ENCODE results near the gene TBC1D19.
"Not testable (repeated sequence)": the region's sequence is repeated elsewhere in the genome, so short reads cannot be mapped to it uniquely, and the experiment has no call there.

The TBC1D19 gene

GRCh38 chr4:26601204-26601603 lies 17.3 kb downstream of the TBC1D19 start:
- DNase-seq, result no peak

GRCh38 chr4:26607776-26608175 lies 23.9 kb downstream of the TBC1D19 start:
- no peak for DNase-seq

GRCh38 chr4:26609391-26609790 lies 25.5 kb downstream of the TBC1D19 start:
- no peak for DNase-seq

DNA sequence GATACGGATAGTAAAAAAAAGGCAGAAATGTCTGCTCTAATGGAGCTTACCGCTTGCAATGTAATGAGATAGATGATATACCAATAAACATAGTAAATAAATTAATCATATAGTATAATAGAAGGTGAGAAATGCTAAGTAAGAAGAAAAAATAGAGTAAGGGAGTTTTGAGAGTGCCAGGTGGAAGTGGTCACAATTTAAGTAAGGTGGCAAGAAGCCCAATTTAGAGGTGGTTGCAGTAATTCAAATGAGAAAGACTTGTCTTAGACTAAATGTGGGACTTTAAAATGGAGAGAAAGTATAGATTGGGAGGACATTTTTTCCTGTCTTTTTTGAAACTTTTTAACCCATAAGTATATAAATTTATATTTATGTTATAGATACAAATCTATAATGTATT lies 26.0 kb downstream of the TBC1D19 start:
- no peak for DNase-seq

- no peak for DNase-seq
These were observed 27.5 kb downstream of the TBC1D19 start for GRCh38 chr4:26611372-26611771.

- DNase-seq, result no peak
These were observed 28.0 kb downstream of the TBC1D19 start for GRCh38 chr4:26611885-26612284.

- no peak for DNase-seq
These were observed 29.4 kb downstream of the TBC1D19 start for GRCh38 chr4:26613237-26613636.

DNA sequence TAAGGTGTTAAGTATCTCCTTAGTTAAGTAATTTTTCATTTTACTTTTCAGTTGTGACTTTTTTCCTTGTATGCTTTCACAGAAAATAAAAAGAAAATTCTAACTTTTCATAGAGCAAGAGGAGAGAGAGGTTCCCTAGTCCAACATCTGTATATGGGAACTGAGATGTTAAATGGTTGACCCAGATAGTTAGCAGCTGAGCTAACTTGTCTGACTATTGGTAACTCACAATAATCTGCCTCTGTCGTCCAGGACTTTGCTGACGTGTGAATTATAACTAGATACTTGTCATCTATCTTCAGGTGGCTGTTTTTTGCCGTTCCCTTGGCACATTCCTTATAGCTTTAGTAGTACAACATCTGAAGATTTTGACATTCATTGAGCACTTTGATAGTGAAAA lies 29.9 kb downstream of the TBC1D19 start:
- no peak for DNase-seq

- no peak for DNase-seq
These were observed 35.9 kb downstream of the TBC1D19 start for GRCh38 chr4:26619784-26620183.

DNA sequence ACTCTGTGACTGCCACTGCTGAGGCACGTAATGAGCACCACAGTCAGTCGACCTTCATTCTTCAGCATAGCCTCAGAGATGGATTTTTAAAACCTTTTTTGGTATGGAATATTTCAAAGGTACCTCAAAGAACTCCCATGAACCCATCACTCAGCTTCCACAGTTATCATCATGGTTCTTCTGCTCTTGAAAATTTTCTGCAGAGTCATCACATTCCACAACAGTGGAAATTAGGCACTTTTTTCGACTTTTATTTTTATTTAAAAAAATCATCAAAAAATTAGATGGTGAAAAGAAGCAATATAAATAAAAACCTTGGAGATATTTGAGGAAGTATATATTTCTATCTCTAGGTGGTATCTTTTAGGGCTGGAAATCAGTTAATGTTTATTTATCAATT lies 37.5 kb downstream of the TBC1D19 start:
- no peak for DNase-seq

DNA sequence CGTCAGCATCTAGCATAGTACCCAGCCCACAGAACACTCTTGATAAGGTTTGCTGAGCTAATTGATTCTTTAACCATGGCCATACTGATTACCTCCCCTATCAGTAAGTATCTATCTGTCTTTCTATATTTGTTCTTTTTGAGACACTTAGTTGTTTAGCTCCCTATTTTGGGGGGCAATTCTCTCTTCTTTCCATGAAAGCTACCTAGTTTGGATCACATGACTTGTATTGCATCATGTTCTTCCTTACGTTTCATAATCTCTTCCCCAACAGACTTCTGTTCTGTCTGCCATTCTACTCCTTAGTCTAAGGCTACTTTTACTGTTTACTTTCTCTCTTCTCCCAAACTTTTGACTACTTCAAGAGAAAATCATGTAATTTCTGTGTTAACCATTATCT lies 39.0 kb downstream of the TBC1D19 start:
- DNase-seq, result no peak

- not testable (repeated sequence) for DNase-seq
These were observed 42.8 kb downstream of the TBC1D19 start for GRCh38 chr4:26626658-26627057.

DNA sequence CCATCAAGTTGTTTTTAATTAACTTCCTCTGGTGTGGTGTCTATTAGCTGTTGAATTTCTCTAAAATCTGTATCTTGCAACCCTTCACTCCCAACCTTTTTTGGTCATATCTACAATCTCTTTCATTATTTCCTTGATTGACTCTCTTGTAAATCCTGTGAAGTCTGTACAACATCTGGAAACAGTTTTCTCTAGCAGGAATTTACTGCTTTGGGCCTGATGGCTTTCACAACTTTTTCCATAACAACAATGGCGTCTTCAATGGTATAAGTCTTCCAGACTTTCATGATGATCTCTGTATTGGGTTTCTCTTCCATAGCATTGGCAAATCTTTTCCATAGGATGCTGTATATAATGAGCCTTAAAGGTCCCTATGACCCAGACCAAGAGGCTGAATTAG lies 49.0 kb downstream of the TBC1D19 start:
- no peak for DNase-seq

DNA sequence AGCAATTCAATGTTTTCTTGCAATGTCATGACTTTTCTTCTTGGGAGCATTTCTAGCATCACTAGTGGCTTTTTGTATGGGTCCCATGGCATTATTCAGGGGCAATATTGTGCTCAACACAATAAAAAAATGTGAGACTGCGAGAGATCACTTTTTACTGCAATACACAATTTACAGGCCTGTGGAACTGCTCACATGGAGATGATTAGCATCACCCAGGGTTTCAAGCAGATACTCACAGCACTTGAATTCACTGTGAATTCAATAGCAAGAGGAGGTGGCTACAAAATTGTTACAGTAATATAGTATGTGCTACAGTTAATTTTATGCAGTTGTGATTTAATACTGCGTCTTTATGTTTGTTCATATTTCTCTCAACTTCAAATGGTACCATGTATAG lies 50.4 kb downstream of the TBC1D19 start:
- no peak for DNase-seq

- no peak for DNase-seq
These were observed 52.6 kb downstream of the TBC1D19 start for GRCh38 chr4:26636458-26636857.

GRCh38 chr4:26640639-26641038 lies 56.8 kb downstream of the TBC1D19 start:
- not testable (repeated sequence) for DNase-seq

DNA sequence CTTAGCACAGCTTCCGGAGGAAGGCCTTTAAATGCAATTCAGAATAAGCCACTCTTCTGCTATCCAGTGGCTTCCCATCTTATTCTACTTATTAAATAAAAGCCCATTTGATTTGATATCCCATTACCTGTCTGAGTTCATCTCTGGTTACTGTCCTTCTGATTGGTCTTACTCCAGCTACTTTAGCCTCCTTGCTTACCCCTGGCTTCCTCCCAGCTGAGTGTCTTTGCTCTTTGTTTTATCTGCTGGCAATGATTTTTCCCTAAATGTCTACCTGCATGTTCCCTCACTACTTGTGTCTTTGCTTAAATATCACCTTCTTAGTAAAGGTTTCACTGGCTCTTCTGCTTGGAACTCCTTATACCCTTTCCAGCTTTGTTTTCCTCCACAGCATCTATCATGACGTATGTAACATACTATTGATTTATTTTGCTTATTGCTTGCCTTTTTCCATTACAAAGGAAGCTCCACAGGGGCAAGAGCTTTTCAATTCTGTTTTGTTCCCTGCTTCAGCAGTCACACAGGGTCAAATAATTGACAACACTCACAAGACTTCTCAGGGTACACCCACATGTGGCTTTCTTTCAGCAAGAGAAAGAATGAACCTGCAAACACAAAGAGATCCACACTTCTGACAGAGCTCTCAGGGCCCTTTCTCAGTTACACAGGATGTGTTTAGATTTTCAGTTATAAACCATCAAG lies 63.8 kb downstream of the TBC1D19 start:
- DNase-seq, result no peak

GRCh38 chr4:26648260-26648659 lies 64.4 kb downstream of the TBC1D19 start:
- DNase-seq, result no peak

GRCh38 chr4:26660261-26660660 lies 76.4 kb downstream of the TBC1D19 start:
- no peak for DNase-seq

DNA sequence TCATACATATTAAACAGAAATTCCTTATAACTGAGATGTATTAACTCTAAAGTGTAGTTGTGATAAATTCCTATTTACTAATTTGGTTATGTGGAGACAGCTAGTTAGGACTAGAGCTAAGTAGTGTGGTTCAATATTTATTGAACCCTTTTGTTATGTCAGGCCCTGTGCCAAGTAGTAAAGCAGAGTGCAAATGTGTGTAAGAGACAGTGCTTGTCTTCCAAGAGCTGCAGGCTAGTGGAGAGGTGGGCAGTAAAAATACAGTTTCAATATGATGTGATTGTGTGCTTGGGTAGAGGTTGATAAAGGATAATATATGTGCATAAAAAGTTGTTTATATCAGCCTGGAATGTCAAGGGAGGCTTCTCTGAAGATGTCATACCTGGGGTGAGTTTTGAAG lies 80.0 kb downstream of the TBC1D19 start:
- no peak for DNase-seq

DNA sequence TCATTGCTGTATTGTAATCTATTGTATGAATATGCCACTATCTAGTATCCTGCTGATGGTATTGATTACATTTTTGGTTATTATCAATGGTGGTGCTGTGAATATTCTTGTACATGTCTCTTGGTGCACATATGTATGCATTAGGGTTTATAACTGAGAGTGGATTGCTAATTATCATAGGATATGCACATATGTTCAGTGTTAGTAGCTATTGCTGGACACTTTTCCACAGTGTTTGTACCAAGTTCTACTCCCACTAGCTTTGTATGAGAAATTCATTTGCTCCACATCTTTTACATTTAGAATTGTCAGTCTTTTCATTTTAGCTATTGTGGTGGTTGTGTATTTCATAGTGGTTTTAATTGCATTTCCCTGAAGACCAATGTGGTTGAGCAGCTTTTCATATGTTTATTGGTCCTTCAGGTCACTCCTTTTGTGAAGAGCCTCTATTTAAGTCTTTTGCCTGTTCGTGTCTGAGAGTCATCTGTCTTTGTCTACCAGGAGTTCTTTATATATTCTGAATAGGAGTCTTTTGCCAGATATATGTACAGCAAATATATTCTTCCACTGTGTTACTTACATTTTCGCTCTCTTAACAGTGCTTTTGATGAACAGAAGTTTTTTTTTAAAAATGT lies 87.1 kb downstream of the TBC1D19 start:
- no peak for DNase-seq

DNA sequence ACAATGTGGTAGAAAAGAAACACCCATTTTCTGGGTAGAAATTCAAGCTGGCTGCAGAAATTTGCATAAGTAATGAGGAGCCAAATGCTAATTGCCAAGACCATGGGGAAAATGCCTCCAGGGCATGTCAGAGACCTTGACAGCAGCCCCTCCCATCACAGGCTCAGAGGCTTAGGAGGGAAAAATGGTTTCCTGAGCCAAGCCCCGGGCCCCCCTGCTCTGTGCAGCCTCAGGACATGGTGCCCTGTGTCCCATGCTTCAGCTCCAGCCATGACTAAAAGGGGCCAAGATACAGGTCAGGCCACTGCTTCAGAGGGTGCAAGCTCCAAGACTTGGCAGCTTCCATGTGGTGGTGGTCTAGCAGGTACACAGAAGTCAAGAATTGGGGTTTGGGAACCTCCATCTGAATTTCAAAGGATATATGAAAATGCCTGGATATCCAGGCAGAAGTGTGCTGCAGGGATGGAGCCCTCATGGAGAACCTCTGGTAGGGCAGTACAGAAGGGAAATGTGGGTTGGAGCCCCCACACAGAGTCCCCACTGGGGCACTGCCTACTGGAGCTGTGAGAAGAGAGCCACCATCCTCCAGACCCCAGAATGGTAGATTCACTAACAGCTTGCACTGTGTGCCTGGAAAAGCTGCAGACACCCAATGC lies 95.3 kb downstream of the TBC1D19 start:
- not testable (repeated sequence) for DNase-seq

DNA sequence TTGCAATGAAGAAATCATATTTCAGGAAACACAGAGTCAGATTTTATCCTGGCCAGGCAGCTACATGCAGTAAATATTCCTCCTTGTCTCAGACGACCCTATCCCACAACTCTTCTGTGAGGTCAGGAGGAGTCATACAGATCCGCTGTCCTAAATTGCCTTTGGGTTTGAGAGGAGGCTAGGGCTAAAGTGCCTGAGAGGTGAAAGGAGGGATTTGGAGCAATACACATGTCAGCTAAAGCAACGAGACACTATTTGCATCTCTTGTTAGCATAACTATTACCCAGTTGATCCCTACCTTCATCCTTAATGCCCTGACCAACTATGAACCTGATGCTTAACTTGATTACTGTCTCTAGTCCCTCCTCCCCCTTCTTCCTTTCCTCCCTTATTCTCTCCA lies 98.6 kb downstream of the TBC1D19 start:
- no peak for DNase-seq

DNA sequence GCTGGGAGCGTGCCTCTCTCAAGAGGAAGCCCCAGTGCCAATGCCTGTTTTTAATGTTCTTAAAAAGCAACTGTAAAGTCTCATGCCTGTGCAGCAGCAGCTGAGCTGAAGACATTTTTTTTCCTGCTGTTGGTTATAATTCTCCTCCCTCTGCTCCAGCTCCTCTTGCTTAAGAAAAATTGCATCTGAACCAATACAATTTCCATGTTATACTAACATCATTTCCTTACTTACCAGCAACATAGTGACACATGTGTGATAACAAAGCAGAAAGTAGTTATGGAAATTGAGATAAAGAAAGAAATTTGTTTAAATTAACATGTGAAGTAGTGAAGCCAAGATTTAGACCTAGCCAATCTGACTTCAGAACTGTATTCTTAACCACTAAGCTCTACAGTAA lies 101.4 kb downstream of the TBC1D19 start:
- no peak for DNase-seq
